Prostate gland (tissue), 2 donors: Measurements from ENCODE around the gene SLC35F3. TPM values are rescaled to one million over a fixed set of nuclear protein-coding genes. Genes with fewer than 3 reads are reported as not detected.

Experiments
- DNase-seq: peaks from one replicate; pipeline ENCODE4 v3.0.0-alpha.2; 2019; ENCODE audit warnings: low spot score
- H3K27ac ChIP-seq, 2 donors: fragments of 200-600 bp; sonication (generic); 2 replicates each; pipeline ENCODE4 v1.5.1; 2017 to 2019
- H3K27me3 ChIP-seq: fragments of 200-600 bp; sonication (generic); replicated peaks from 2 replicates; pipeline ENCODE4 v1.5.1; 2019; ENCODE audit not compliant: insufficient read depth
- H3K36me3 ChIP-seq, 2 donors: fragments of 200-600 bp; sonication (generic); 1 replicate in 1 of 2; 2 replicates in 1 of 2; pipeline versions ENCODE4 v1.5.1 to v1.8.1; 2017 to 2019
- H3K4me1 ChIP-seq: fragments of 200-600 bp; sonication (generic); replicated peaks from 2 replicates; pipeline ENCODE4 v1.5.1; 2019
- H3K4me3 ChIP-seq, 2 donors: fragments of 200-600 bp; sonication (generic); 2 replicates each; pipeline ENCODE4 v1.5.1; 2017 to 2019
- H3K9me3 ChIP-seq: fragments of 200-600 bp; sonication (generic); 2 replicates; pipeline ENCODE4 v1.5.1; 2017
- POLR2A ChIP-seq: fragments of 450-650 bp; IDR thresholded peaks from one replicate; pipeline ENCODE4 v1.6.1; 2016; ENCODE audit warnings: antibody characterized with exemption, mild to moderate bottlenecking
- POLR2AphosphoS5 ChIP-seq: sonication (generic); formaldehyde crosslinking; IDR thresholded peaks from one replicate; pipeline ENCODE4 v1.6.1; 2017; ENCODE audit warnings: antibody characterized with exemption
- WGBS: methylation state at CpG from one replicate; pipeline ENCODE4 v1.1.5; 2018; 5-methylcytosine and 5-hydroxymethylcytosine counted together
- intact Hi-C: fragments of 100-400 bp; cut with DNase I; formaldehyde crosslinking; loops from one replicate; pipeline ENCODE4 v1.14.2; 2022
- total RNA-seq, 2 donors: library from RNA; depleted of rRNA; stranded (reverse); fragments of >200 nt; gene quantifications; one replicate each; pipeline ENCODE4 v1.1.0, GENCODE V29; 2016
- TF ChIP-seq, protein P1 (sequence below), 4 experiments: fragments of 200-600 bp in 2 of 4; fragments of 450-650 bp in 2 of 4; sonication (generic) in 2 of 4; IDR thresholded peaks; 1 replicate in 3 of 4; 2 replicates in 1 of 4; pipeline ENCODE4 v1.5.1; 2016 to 2019; ENCODE audit warnings: antibody characterized with exemption in 4 of 4, mild to moderate bottlenecking in 2 of 4, moderate library complexity in 2 of 4

Gene SLC35F3
- total RNA-seq, 2 donors from 2014 or later, result 0.34 to 0.64 TPM

DNA sequence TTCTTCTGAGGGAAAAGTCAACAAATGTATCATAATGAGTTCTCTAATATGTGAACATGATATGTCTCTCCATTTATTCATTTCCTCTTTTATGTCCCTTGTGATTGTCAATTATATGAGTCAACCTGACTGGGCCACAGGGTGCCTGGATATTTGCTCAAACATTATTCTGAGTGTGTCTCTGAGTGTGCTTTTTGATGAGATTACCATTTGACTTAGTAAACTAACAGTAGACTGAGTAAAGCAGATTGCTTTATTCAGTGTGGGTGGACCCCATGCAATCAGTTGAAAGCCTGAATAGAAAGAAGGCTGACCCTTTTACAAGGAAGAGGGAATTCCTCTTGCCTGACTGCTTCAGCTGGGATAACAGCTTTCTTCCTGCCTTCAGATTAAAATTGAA is 142.6 kb downstream of the SLC35F3 start:
- H3K27me3 ChIP-seq, result no peaks in the 10 kb centered on the region
- intact Hi-C loops, result no loop called here
- no peaks in the 10 kb centered on the region for H3K4me1 ChIP-seq
- peak; percentile 18 for TF ChIP-seq POLR2AphosphoS5
- TF ChIP-seq, protein P1, sequence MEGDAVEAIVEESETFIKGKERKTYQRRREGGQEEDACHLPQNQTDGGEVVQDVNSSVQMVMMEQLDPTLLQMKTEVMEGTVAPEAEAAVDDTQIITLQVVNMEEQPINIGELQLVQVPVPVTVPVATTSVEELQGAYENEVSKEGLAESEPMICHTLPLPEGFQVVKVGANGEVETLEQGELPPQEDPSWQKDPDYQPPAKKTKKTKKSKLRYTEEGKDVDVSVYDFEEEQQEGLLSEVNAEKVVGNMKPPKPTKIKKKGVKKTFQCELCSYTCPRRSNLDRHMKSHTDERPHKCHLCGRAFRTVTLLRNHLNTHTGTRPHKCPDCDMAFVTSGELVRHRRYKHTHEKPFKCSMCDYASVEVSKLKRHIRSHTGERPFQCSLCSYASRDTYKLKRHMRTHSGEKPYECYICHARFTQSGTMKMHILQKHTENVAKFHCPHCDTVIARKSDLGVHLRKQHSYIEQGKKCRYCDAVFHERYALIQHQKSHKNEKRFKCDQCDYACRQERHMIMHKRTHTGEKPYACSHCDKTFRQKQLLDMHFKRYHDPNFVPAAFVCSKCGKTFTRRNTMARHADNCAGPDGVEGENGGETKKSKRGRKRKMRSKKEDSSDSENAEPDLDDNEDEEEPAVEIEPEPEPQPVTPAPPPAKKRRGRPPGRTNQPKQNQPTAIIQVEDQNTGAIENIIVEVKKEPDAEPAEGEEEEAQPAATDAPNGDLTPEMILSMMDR (IDR thresholded peaks at IDR 0.05), result no peak
- TF ChIP-seq POLR2A, result no peak
- H3K36me3 ChIP-seq, result no peaks in the 10 kb centered on the region
- no peak overlapping the region for H3K27ac ChIP-seq
- no peak for DNase-seq
- H3K9me3 ChIP-seq, result no peaks in the 10 kb centered on the region
- H3K4me3 ChIP-seq, result no peak overlapping the region

DNA sequence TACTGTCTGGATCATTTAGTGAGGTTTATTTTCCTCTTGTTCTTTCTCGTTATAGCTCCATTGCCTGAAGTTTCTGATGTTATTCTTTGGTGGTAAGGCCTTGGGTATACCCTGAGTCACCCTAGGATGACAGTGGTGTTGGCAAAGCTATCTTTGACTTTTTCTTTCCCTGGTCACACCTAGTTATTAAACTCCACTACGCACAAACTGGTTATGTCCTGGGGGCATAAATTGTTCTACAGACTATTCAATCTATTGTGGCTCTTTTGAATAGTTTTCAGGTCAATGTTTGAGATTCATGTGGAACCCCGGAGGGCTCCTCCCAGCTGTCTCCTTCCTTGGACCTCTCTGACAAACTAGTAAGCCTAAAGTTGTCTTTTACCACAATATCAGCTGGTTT is 157.7 kb downstream of the SLC35F3 start:
- Histone ChIP-seq H3K27me3 (no peaks in the 10 kb centered on the region), H3K4me3 (no peak overlapping the region), H3K27ac (no peak overlapping the region), H3K36me3 (no peaks in the 10 kb centered on the region), H3K4me1 (no peaks in the 10 kb centered on the region), H3K9me3 (no peaks in the 10 kb centered on the region)
- TF ChIP-seq POLR2AphosphoS5 (no peak), POLR2A (no peak)
- TF ChIP-seq, protein P1 (IDR thresholded peaks at IDR 0.05), result no peak
- intact Hi-C loops, result loop anchor here (10.0 kb wide), 1 partner anchor 617 kb away; no protein-coding TSS in a partner anchor
- 56% methylated on average over 3 of the region's 3 CpGs for WGBS
- no peak for DNase-seq

DNA sequence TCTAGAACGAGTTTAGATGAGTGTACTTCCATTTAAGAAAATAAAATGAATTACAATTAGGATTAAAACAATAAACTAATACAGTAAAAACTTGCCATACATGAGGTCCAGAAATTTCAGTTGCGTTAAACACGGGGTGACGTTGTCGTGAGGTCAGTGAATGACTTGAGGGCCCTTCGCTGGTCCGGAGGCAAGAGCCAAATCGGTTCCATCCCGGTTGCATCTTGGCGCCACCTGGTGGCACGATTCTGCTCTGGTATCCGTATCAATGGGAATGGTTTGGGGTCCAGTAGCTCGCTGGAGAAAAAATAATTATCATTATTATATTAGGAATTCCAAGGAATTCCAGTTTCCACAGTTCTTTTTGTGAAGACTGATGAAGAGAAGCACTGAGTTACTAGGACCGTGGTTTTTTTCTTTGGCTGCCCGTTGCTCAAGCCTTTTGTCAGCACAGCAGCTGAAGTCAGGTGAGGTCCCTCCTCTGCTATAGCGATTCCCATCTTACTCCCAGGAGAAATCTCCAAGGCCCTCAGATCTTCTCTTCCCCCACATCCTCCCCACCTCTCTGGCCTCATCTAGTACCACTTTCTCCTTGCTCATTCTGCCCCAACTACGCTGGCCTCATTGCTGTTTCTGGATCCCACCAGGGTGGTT is 161.4 kb downstream of the SLC35F3 start:
- Histone ChIP-seq H3K27ac (no peak overlapping the region), H3K9me3 (no peaks in the 10 kb centered on the region), H3K27me3 (no peaks in the 10 kb centered on the region), H3K4me1 (no peaks in the 10 kb centered on the region), H3K4me3 (no peak overlapping the region), H3K36me3 (no peaks in the 10 kb centered on the region)
- 28% methylated on average over 17 of the region's 17 CpGs for WGBS
- DNase-seq, result peak; percentile 68
- TF ChIP-seq, protein P1 (IDR thresholded peaks at IDR 0.05), result peak; percentile 41 to 72 (median 64)
- TF ChIP-seq POLR2A (no peak), POLR2AphosphoS5 (no peak)
- intact Hi-C loops, result loop anchor here (10.0 kb wide), 1 partner anchor 621 kb away; no protein-coding TSS in a partner anchor

DNA sequence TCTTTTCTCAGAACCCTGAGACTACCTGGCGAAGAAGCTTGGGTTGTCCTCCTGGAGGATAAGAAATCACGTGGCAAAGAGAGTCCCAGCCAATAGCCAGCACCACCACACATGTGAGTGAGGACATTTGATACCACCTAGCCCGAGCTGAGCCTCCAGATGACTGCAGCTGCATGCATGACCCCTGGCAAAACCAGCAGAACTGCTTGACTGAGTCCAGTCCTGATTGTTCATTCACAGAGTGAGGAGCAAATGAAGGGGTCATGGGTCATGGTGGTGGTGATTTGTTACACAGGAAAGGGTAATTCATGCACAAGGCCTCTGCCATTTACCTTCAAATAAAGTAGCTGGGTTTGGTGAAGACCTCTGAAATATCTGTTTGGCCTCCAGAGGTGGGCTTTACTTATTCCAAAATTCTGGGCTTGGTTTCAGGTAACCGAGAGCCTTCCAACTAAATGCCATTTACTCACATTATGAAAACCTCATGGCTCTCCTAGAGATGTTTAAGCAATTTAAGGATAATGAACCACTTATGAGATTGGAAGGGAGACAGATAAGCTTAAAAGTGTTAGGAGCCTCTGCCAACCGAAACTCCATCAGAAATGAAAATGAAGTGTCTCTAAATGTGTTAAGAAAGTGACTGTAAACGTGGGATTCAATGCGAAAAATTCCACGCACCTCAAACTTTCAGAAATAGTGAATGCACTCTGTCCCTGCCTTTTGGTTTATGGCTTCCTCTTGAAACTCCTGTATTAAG is 163.3 kb downstream of the SLC35F3 start:
- TF ChIP-seq POLR2AphosphoS5, result no peak
- TF ChIP-seq, protein P1 (IDR thresholded peaks at IDR 0.05), result no peak
- TF ChIP-seq POLR2A, result no peak
- intact Hi-C loops, result loop anchor here (10.0 kb wide), 1 partner anchor 623 kb away; no protein-coding TSS in a partner anchor
- Histone ChIP-seq H3K27ac (no peak overlapping the region), H3K4me3 (no peak overlapping the region), H3K9me3 (no peaks in the 10 kb centered on the region), H3K27me3 (no peaks in the 10 kb centered on the region), H3K36me3 (no peaks in the 10 kb centered on the region), H3K4me1 (no peaks in the 10 kb centered on the region)
- no peak for DNase-seq
- 75% methylated on average over 8 of the region's 8 CpGs for WGBS
